A673 (cell line): ENCODE results near the gene SLC38A8. TPM values are rescaled to one million over a fixed set of nuclear protein-coding genes. Genes with fewer than 3 reads are reported as not detected.

Experiments
- BruUV-seq: library from RNA; stranded (reverse); fragments of 400-500 nt; replicated peaks from 2 replicates; lab custom pipeline; 2021; lab: Mats Ljungman, UMichigan
- CTCF ChIA-PET: fragments of 300-600 bp; sonication (Branson Sonifier 250); formaldehyde crosslinking; loops from one replicate; lab custom pipeline; 2022; ENCODE audit warnings: antibody characterized with exemption; lab: Charles Lee
- POLR2A ChIA-PET: fragments of 300-600 bp; sonication (Branson Sonifier 250); formaldehyde crosslinking; loops from one replicate; lab custom pipeline; 2022; ENCODE audit warnings: antibody characterized with exemption; ENCODE audit not compliant: low non-redundant PET; lab: Charles Lee
- DNase-seq: peaks from one replicate; pipeline ENCODE4 v3.0.0-alpha.2; 2015; ENCODE audit warnings: low spot score
- H3K27ac ChIP-seq: fragments of 200-600 bp; sonication (generic); 2 replicates; pipeline ENCODE4 v1.5.1; 2016; ENCODE audit warnings: mixed run types, low read depth, mild to moderate bottlenecking, mixed read lengths, antibody characterized with exemption, low read length; ENCODE audit not compliant: poor library complexity, severe bottlenecking
- H3K27me3 ChIP-seq: fragments of 200-600 bp; sonication (generic); replicated peaks from 2 replicates; pipeline ENCODE4 v1.6.1; 2017; ENCODE audit warnings: mixed run types, low read depth, mild to moderate bottlenecking, mixed read lengths, antibody characterized with exemption, low read length; ENCODE audit not compliant: insufficient read depth, poor library complexity
- H3K36me3 ChIP-seq: fragments of 200-600 bp; sonication (generic); 2 replicates; pipeline ENCODE4 v1.6.1; 2016; ENCODE audit warnings: mixed run types, mild to moderate bottlenecking, mixed read lengths, antibody characterized with exemption, low read length; ENCODE audit not compliant: insufficient read depth, poor library complexity, severe bottlenecking
- H3K4me1 ChIP-seq: fragments of 200-600 bp; sonication (generic); 2 replicates; pipeline ENCODE4 v1.6.1; 2017; ENCODE audit warnings: mixed run types, mild to moderate bottlenecking, mixed read lengths, antibody characterized with exemption, low read length; ENCODE audit not compliant: insufficient read depth, poor library complexity, severe bottlenecking
- H3K4me3 ChIP-seq: fragments of 200-600 bp; sonication (generic); 2 replicates; pipeline ENCODE4 v1.5.1; 2016; ENCODE audit warnings: low read depth, mixed run types, mild to moderate bottlenecking, mixed read lengths, low read length; ENCODE audit not compliant: poor library complexity, severe bottlenecking
- H3K9me3 ChIP-seq: fragments of 200-600 bp; sonication (generic); 2 replicates; pipeline ENCODE4 v1.6.1; 2016; ENCODE audit warnings: mixed run types, low read depth, mild to moderate bottlenecking, mixed read lengths, antibody characterized with exemption, low read length; ENCODE audit not compliant: poor library complexity, severe bottlenecking
- EZH2 ChIP-seq: fragments of 200-600 bp; sonication (generic); IDR thresholded peaks from 2 replicates; pipeline ENCODE4 v1.6.1; 2017; ENCODE audit warnings: borderline replicate concordance, low read depth, mild to moderate bottlenecking, mixed read lengths, antibody characterized with exemption, low read length; ENCODE audit not compliant: poor library complexity, severe bottlenecking
- intact Hi-C: fragments of 100-400 bp; cut with micrococcal nuclease; formaldehyde crosslinking; loops from one replicate; pipeline ENCODE4 v1.10.0; 2022; ENCODE audit not compliant: unreplicated experiment
- total RNA-seq: library from RNA; stranded (reverse); gene quantifications from 2 replicates; pipeline ENCODE4 v1.2.3, GENCODE V29; 2021
- TF ChIP-seq, protein P1 (sequence below): fragments of 300-800, 200-600 bp; sonication (generic); conservative IDR thresholded peaks from 2 replicates; pipeline ENCODE4 v1.5.1; 2017; ENCODE audit warnings: low read depth, mild to moderate bottlenecking, antibody characterized with exemption, low read length, moderate library complexity, mixed read lengths

SLC38A8 gene
- total RNA-seq, 1 experiment from 2014 or later = not detected

DNA sequence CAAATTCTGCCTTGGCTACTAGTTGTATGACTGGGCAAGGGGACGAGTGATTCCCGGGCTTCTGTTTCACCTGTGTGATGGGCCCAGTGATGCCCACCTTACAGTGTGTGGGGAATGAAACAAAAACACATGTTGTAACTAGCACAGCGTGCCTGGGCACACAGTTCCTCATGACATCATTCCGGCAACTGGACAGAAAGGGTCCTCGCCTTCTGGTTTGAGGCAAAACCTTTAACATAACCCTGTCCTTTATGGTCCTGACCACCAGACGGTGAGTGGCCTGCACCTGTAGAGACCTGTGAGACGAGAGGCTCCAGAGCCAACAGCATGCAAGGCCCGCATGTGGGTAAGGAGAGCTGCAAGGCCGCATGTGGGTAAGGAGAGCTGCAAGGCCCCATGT, 7.7 kb upstream of the SLC38A8 start:
- ChIA-PET POLR2A (no interaction called here), CTCF (no interaction called here)
- BruUV-seq = no TSS peak

DNA sequence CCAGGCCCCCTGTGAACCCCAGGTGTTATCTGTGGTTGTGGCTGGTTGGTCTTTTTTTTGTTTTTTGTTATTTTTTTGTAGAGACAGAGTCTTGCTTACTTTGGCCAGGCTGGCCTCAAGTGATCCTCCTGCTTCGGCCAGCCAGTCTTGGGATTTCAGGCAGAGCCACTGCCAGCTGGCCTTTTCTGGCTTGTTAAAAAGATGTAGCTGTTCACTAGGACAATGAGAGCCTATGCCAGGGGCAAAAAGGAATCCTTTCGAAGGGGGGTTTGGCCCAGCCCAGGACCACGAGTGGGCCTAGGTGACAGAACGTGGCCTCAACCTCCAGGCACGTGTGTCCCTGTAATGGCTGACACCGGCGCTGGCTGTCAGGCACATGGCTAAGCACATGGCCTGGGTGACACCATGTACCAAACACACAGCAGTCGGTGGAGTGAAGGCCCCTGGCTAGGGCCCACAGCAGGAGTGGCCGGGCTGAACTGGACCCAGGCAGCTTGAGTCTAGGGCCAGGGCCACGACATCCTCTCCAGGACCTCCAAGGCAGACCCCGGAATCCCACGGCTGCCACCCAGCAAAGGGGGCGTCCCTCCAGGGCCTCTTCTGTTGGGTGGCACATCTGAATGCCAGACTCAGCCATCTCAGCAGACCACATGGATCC, 6.9 kb upstream of the SLC38A8 start:
- no TSS peak for BruUV-seq
- Histone ChIP-seq H3K4me1 (no peaks in the 10 kb centered on the region), H3K36me3 (peaks cover 11% of the 10 kb centered on the region), H3K9me3 (no peaks in the 10 kb centered on the region), H3K27ac (no peak overlapping the region), H3K27me3 (no peaks in the 10 kb centered on the region), H3K4me3 (no peak overlapping the region)
- ChIA-PET CTCF (no interaction called here), POLR2A (no interaction called here)
- intact Hi-C loops = no loop called here
- TF ChIP-seq EZH2 = no peak
- TF ChIP-seq, protein P1, sequence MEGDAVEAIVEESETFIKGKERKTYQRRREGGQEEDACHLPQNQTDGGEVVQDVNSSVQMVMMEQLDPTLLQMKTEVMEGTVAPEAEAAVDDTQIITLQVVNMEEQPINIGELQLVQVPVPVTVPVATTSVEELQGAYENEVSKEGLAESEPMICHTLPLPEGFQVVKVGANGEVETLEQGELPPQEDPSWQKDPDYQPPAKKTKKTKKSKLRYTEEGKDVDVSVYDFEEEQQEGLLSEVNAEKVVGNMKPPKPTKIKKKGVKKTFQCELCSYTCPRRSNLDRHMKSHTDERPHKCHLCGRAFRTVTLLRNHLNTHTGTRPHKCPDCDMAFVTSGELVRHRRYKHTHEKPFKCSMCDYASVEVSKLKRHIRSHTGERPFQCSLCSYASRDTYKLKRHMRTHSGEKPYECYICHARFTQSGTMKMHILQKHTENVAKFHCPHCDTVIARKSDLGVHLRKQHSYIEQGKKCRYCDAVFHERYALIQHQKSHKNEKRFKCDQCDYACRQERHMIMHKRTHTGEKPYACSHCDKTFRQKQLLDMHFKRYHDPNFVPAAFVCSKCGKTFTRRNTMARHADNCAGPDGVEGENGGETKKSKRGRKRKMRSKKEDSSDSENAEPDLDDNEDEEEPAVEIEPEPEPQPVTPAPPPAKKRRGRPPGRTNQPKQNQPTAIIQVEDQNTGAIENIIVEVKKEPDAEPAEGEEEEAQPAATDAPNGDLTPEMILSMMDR = no peak
- no peak for DNase-seq

More for the DNA sequence above, 7.7 kb upstream of the SLC38A8 start:
- no peak for DNase-seq
- Histone ChIP-seq H3K9me3 (no peaks in the 10 kb centered on the region), H3K4me1 (no peaks in the 10 kb centered on the region), H3K27me3 (no peaks in the 10 kb centered on the region), H3K36me3 (peaks cover 15% of the 10 kb centered on the region), H3K27ac (no peak overlapping the region), H3K4me3 (no peak overlapping the region)
- TF ChIP-seq, protein P1 = no peak
- no peak for TF ChIP-seq EZH2
- intact Hi-C loops = no loop called here

DNA sequence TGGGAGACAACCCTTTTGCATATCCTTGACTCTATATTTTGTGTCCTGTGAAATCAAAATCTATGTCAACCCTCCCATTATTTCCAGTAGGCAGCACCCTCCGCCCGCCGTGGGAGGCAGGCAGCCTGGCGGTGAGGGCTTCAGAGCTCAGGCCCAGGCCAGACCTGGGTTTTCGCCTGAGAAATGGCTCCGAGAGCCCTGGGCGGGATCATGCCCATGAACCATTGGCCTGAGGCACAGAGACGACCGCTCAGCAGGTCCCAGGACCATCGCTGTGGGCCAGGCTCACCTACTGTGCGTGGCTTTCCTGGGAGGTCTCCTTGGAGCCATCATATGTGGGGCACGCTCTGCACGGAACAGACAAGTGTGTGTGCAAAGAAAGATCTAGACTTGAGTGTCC, 6.3 kb upstream of the SLC38A8 start:
- Histone ChIP-seq H3K36me3 (peaks cover 5% of the 10 kb centered on the region), H3K9me3 (no peaks in the 10 kb centered on the region), H3K4me3 (no peak overlapping the region), H3K27ac (no peak overlapping the region), H3K4me1 (no peaks in the 10 kb centered on the region), H3K27me3 (no peaks in the 10 kb centered on the region)
- DNase-seq = no peak
- POLR2A ChIA-PET = no interaction called here
- TF ChIP-seq, protein P1 = no peak
- TF ChIP-seq EZH2 = no peak
- CTCF ChIA-PET = no interaction called here
- BruUV-seq = no TSS peak
- intact Hi-C loops = no loop called here
